Kidney (tissue), 14 donors: Measurements from ENCODE around the gene PRUNE2. TPM values are rescaled to one million over a fixed set of nuclear protein-coding genes. Genes with fewer than 3 reads are reported as not detected.

ENCODE experiments used
- DNase-seq, 5 donors: peaks; one replicate each; pipeline ENCODE4 v3.0.0-alpha.2; 2013 to 2020
- FAIRE-seq: peaks from 2 replicates; lab custom pipeline; 2012; peaks lifted over from hg19 to GRCh38; lab: Jason Lieb, UNC
- H3K27ac ChIP-seq, 2 donors: one replicate each; pipeline ENCODE4 v1.7.0; 2013; ENCODE audit warnings: low read depth in 2 of 2, low read length in 2 of 2, inconsistent platforms in 1 of 2
- H3K27me3 ChIP-seq: one replicate; pipeline ENCODE4 v1.7.1; 2013; ENCODE audit warnings: low read length, inconsistent platforms; ENCODE audit not compliant: control insufficient read depth, insufficient read depth
- H3K36me3 ChIP-seq, 3 donors: one replicate each; pipeline versions ENCODE4 v1.7.0 to v1.7.1; 2013; ENCODE audit warnings: low read length in 3 of 3, control low read depth in 1 of 3, inconsistent platforms in 1 of 3; ENCODE audit not compliant: insufficient read depth in 3 of 3, control insufficient read depth in 2 of 3
- H3K4me1 ChIP-seq, 3 donors: one replicate each; pipeline versions ENCODE4 v1.7.0 to v1.7.1; 2013; ENCODE audit warnings: low read length in 3 of 3, inconsistent platforms in 1 of 3, low read depth in 1 of 3; ENCODE audit not compliant: control insufficient read depth in 2 of 3, insufficient read depth in 2 of 3
- H3K4me3 ChIP-seq, 3 donors: one replicate each; pipeline versions ENCODE4 v1.7.0 to v1.8.1; 2013; ENCODE audit warnings: low read length in 3 of 3, control low read depth in 1 of 3, inconsistent platforms in 1 of 3
- H3K9ac ChIP-seq, 3 donors: one replicate each; pipeline versions ENCODE4 v1.7.0 to v1.7.1; 2013; ENCODE audit warnings: low read length in 3 of 3, control low read depth in 1 of 3, inconsistent platforms in 1 of 3
- H3K9me3 ChIP-seq, 3 donors: one replicate each; pipeline versions ENCODE4 v1.7.0 to v1.7.1; 2013; ENCODE audit warnings: low read length in 3 of 3, control low read depth in 1 of 3, inconsistent platforms in 1 of 3; ENCODE audit not compliant: control insufficient read depth in 2 of 3, insufficient read depth in 1 of 3
- intact Hi-C: fragments of 100-400 bp; cut with DNase I; formaldehyde crosslinking; loops from one replicate; pipeline ENCODE4 v1.11.1; 2022
- polyA plus RNA-seq: library from polyadenylated mRNA; stranded (reverse); fragments of 350-450 nt; fragmentation: Illumina TruSeq; extraction: RNeasy Lipid Tissue Mini Kit (QIAGEN cat#74804); gene quantifications from one replicate; pipeline ENCODE4 v1.2.3, GENCODE V29; 2014; ENCODE audit warnings: low read depth, low replicate concordance; ENCODE audit not compliant: insufficient read depth
- total RNA-seq: library from RNA; stranded (reverse); fragmentation: NEBNext Ultra II Directional; extraction: Animal tissue kit (Norgen Biotek cat#: 25700); gene quantifications from one replicate; pipeline ENCODE4 v1.2.1, GENCODE V29; 2021
- TF ChIP-seq, protein P1 (sequence below): IDR thresholded peaks from 3 replicates; pipeline ENCODE4 v1.5.1; 2012; ENCODE audit warnings: mild to moderate bottlenecking, moderate library complexity, borderline replicate concordance; ENCODE audit not compliant: insufficient read depth; ENCODE audit errors: extremely low read depth
- donor health status: control.
- donor health status: control.
- donor health status: control.
- donor health status: control.
- donor health status: control.
- donor health status: DM: yes; HTN: yes; CAD: no.
- donor health status: Normal renal cell carcinoma (clear cell type).

Gene PRUNE2
- total and polyA plus RNA-seq, 2 donors from 2014 or later, result 12.6 to 65.1 TPM

DNA sequence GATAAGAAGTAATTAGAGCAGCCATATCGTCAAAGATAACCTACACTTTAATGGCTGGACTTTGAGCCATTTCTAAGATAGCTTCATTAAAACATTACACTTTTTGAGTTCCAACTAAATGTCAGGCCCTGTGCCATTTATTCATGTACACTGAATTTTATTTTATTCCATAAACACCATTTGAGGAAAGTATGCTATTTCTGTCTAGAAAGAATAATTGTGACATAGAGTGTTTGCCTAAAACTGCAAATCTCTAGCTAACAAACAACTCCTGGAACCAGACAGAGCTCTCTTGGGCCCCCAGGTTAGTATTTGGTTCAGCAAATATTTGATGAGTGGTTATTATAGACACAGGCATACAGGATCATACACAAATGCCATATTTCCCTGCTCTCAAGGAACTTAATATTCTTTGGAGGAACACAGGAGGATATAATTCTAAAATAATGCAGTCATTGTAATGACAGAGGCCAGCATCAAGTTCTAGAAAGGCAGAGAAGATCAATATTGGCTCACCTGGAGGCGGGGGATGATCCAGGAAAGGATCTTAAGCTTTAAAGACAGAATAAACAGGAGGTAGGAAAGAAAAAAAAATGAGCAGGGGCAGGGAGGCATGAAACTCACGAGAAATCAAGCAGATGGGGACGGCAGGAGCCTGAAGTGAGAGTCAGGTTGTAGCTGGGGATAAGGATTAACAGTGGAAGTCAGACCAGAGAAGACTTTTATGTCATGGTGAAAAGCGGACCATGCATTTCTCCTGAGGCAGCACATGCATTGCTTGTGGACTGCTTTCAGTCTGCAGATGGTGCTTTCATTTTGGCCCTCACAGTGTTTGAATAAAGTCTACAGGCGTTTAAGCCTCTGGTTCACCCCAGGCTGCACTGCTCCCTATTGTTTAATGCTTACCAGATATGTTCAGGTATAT, 319.3 kb downstream of the PRUNE2 start:
- no peak overlapping the region for H3K4me3 ChIP-seq
- no peaks in the 10 kb centered on the region for H3K4me1 ChIP-seq
- FAIRE-seq (no peak), DNase-seq (no peak)
- H3K9ac ChIP-seq, result no peak overlapping the region
- no peaks in the 10 kb centered on the region for H3K27me3 ChIP-seq
- no peaks in the 10 kb centered on the region for H3K36me3 ChIP-seq
- no peaks in the 10 kb centered on the region for H3K9me3 ChIP-seq
- TF ChIP-seq, protein P1, sequence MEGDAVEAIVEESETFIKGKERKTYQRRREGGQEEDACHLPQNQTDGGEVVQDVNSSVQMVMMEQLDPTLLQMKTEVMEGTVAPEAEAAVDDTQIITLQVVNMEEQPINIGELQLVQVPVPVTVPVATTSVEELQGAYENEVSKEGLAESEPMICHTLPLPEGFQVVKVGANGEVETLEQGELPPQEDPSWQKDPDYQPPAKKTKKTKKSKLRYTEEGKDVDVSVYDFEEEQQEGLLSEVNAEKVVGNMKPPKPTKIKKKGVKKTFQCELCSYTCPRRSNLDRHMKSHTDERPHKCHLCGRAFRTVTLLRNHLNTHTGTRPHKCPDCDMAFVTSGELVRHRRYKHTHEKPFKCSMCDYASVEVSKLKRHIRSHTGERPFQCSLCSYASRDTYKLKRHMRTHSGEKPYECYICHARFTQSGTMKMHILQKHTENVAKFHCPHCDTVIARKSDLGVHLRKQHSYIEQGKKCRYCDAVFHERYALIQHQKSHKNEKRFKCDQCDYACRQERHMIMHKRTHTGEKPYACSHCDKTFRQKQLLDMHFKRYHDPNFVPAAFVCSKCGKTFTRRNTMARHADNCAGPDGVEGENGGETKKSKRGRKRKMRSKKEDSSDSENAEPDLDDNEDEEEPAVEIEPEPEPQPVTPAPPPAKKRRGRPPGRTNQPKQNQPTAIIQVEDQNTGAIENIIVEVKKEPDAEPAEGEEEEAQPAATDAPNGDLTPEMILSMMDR, result no peak
- intact Hi-C loops, result no loop called here
- H3K27ac ChIP-seq, result no peak overlapping the region

DNA sequence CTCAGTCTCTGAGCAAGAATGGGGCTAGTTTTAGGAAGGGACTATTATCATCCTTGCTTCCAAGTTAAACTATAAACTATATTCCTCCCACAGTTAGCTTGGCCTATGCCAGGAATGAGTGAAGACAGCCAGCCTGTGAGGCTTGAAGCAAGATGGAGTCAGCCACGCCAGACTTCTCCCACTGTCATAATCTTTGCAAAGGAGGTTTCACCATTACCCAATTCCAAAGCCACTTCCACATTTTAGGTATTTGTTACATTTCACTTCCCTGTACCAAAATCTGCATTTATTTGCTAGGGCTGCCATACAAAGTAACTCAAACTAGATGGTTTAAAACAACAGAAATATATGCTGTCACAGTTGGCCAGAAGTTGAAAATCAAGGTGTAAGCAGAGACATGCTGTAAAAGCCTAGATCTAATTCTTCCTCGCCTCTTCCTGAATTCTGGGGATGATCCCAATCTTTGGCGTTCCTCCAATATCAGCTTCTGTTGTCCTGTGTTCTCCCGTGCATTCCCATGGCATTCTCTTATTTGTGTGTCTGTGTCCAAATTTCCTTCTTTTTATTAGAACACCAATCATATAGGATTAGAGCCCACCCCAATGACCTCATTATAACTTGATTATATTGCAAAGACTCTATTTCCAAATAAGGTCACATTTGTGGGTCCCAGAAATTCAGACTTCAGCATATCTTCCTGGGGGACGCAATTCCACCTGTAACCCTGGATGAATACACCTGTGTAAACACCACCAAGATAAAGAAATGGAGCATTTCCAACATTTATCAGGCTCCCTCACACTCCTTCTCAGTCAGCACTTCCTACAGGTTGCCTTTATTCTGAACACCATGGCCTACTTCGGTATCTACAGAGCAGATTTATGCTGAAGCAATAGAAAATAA, 320.2 kb downstream of the PRUNE2 start:
- intact Hi-C loops, result no loop called here
- Histone ChIP-seq H3K27ac (no peak overlapping the region), H3K4me3 (no peak overlapping the region), H3K4me1 (no peaks in the 10 kb centered on the region), H3K36me3 (no peaks in the 10 kb centered on the region), H3K27me3 (no peaks in the 10 kb centered on the region), H3K9me3 (no peaks in the 10 kb centered on the region), H3K9ac (no peak overlapping the region)
- DNase-seq (no peak), FAIRE-seq (no peak)
- TF ChIP-seq, protein P1, result no peak

DNA sequence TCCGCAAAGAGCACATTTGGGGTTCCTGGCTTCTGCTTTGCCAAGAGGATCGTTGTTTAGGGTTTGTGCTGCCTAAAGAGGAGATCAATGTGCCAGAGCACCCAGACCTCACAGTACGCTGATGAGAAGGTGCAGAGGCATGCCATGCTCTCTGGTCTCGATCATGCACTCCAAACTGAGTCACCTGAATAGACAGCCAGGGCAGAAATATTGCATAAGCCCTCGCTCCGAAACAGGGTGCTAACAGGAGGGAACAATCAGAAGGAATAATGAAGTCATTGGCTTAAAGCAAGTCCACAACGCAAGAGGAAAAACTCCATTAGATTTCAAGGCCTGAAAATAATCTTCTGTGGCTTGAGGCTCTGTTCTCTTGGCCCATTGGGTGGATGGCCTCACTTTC, 322.7 kb downstream of the PRUNE2 start:
- intact Hi-C loops, result no loop called here
- no peak for DNase-seq

More for the DNA sequence above, 322.7 kb downstream of the PRUNE2 start:
- H3K4me3 ChIP-seq, result no peak overlapping the region
- no peak overlapping the region for H3K27ac ChIP-seq
- H3K4me1 ChIP-seq, result peaks cover 0 to 4% (median 0%) of the 10 kb centered on the region in 3 donors
- H3K36me3 ChIP-seq, result no peaks in the 10 kb centered on the region
- no peaks in the 10 kb centered on the region for H3K9me3 ChIP-seq
- no peaks in the 10 kb centered on the region for H3K27me3 ChIP-seq
- TF ChIP-seq, protein P1, result no peak
- H3K9ac ChIP-seq, result no peak overlapping the region
- FAIRE-seq, result no peak
